Muscle layer of duodenum (tissue), 2 donors: ENCODE results near the gene TAGLN.

Source experiments
- H3K27ac ChIP-seq: one replicate; pipeline ENCODE4 v1.7.0; 2013; ENCODE audit warnings: mild to moderate bottlenecking, low read length
- H3K27me3 ChIP-seq: one replicate; pipeline ENCODE4 v1.7.0; 2013; ENCODE audit warnings: low read depth, mild to moderate bottlenecking, control low read depth, low read length
- H3K36me3 ChIP-seq, 2 donors: one replicate each; pipeline ENCODE4 v1.7.0; 2013; ENCODE audit warnings: low read length in 2 of 2, control low read depth in 1 of 2, mild to moderate bottlenecking in 1 of 2; ENCODE audit not compliant: insufficient read depth in 2 of 2, control insufficient read depth in 1 of 2
- H3K4me1 ChIP-seq, 2 donors: one replicate each; pipeline ENCODE4 v1.7.0; 2013; ENCODE audit warnings: low read length in 2 of 2, mild to moderate bottlenecking in 2 of 2, control low read depth in 1 of 2, moderate library complexity in 1 of 2; ENCODE audit not compliant: insufficient read depth in 2 of 2, control insufficient read depth in 1 of 2
- H3K4me3 ChIP-seq, 2 donors: one replicate each; pipeline ENCODE4 v1.7.0; 2013; ENCODE audit warnings: low read length in 2 of 2, low read depth in 1 of 2, mild to moderate bottlenecking in 1 of 2
- H3K9me3 ChIP-seq, 2 donors: one replicate each; pipeline ENCODE4 v1.7.0; 2013; ENCODE audit warnings: low read length in 2 of 2, control low read depth in 1 of 2, mild to moderate bottlenecking in 1 of 2; ENCODE audit not compliant: control insufficient read depth in 1 of 2
- donor health status: healthy.

TAGLN gene

GRCh38 chr11:117199053-117199915 is at the start of gene TAGLN:
Gene TAGLN, plus strand, starts transcription at chr11:117199370. Its CDS starts 3,644 bp downstream, at chr11:117203014.
- Histone ChIP-seq H3K4me1 (peaks cover 8 to 29% of the 10 kb centered on the region in 2 donors), H3K27me3 (no peaks in the 10 kb centered on the region), H3K36me3 (peaks cover 22 to 24% of the 10 kb centered on the region in 2 donors), H3K27ac (peak within 1 kb of the TSS; percentile 98), H3K9me3 (no peaks in the 10 kb centered on the region), H3K4me3 (peak within 1 kb of the TSS; percentile 88 to 90)

GRCh38 chr11:117152066-117152465 is 47.1 kb upstream of the TAGLN start:
- no peak overlapping the region for H3K4me3 ChIP-seq
- H3K36me3 ChIP-seq: peaks cover 0 to 7% of the 10 kb centered on the region in 2 donors
- H3K27me3 ChIP-seq: no peaks in the 10 kb centered on the region
- peaks cover 0 to 16% of the 10 kb centered on the region in 2 donors for H3K4me1 ChIP-seq
- H3K27ac ChIP-seq: no peak overlapping the region
- H3K9me3 ChIP-seq: no peaks in the 10 kb centered on the region

- H3K4me3 ChIP-seq: no peak overlapping the region
- H3K4me1 ChIP-seq: peaks cover 0 to 8% of the 10 kb centered on the region in 2 donors
- peaks cover 0 to 7% of the 10 kb centered on the region in 2 donors for H3K36me3 ChIP-seq
- H3K27ac ChIP-seq: no peak overlapping the region
- no peaks in the 10 kb centered on the region for H3K27me3 ChIP-seq
- no peaks in the 10 kb centered on the region for H3K9me3 ChIP-seq
Measured at GRCh38 chr11:117154468-117154867, 44.7 kb upstream of the TAGLN start.

- Histone ChIP-seq H3K27ac (no peak overlapping the region), H3K4me1 (no peaks in the 10 kb centered on the region), H3K4me3 (no peak overlapping the region), H3K36me3 (peaks cover 8 to 22% of the 10 kb centered on the region in 2 donors), H3K9me3 (no peaks in the 10 kb centered on the region), H3K27me3 (no peaks in the 10 kb centered on the region)
Measured at GRCh38 chr11:117157507-117157906, 41.7 kb upstream of the TAGLN start.

GRCh38 chr11:117159892-117160291 is 39.3 kb upstream of the TAGLN start:
- Histone ChIP-seq H3K27ac (no peak overlapping the region), H3K4me3 (no peak overlapping the region), H3K36me3 (peaks cover 29 to 36% of the 10 kb centered on the region in 2 donors), H3K4me1 (no peaks in the 10 kb centered on the region), H3K9me3 (no peaks in the 10 kb centered on the region), H3K27me3 (no peaks in the 10 kb centered on the region)

GRCh38 chr11:117160826-117161225 is 38.3 kb upstream of the TAGLN start:
- Histone ChIP-seq H3K4me3 (no peak overlapping the region), H3K36me3 (peaks cover 36 to 40% of the 10 kb centered on the region in 2 donors), H3K27ac (no peak overlapping the region), H3K9me3 (no peaks in the 10 kb centered on the region), H3K27me3 (no peaks in the 10 kb centered on the region), H3K4me1 (no peaks in the 10 kb centered on the region)

GRCh38 chr11:117166491-117166890 is 32.7 kb upstream of the TAGLN start:
- H3K36me3 ChIP-seq: peaks cover 54 to 61% of the 10 kb centered on the region in 2 donors

GRCh38 chr11:117169736-117170135 is 29.4 kb upstream of the TAGLN start:
- peaks cover 31 to 37% of the 10 kb centered on the region in 2 donors for H3K36me3 ChIP-seq
- H3K27ac ChIP-seq: no peak overlapping the region
- peaks cover 0 to 5% of the 10 kb centered on the region in 2 donors for H3K4me1 ChIP-seq
- no peak overlapping the region for H3K4me3 ChIP-seq
- H3K27me3 ChIP-seq: no peaks in the 10 kb centered on the region
- no peaks in the 10 kb centered on the region for H3K9me3 ChIP-seq

More at GRCh38 chr11:117166491-117166890, 32.7 kb upstream of the TAGLN start:
- Histone ChIP-seq H3K4me3 (no peak overlapping the region), H3K27me3 (no peaks in the 10 kb centered on the region), H3K4me1 (no peaks in the 10 kb centered on the region), H3K9me3 (no peaks in the 10 kb centered on the region), H3K27ac (no peak overlapping the region)

- no peaks in the 10 kb centered on the region for H3K9me3 ChIP-seq
- no peak overlapping the region for H3K4me3 ChIP-seq
- H3K27ac ChIP-seq: no peak overlapping the region
- no peaks in the 10 kb centered on the region for H3K27me3 ChIP-seq
- H3K4me1 ChIP-seq: peaks cover 0 to 5% of the 10 kb centered on the region in 2 donors
- H3K36me3 ChIP-seq: peaks cover 31 to 34% of the 10 kb centered on the region in 2 donors
Measured at GRCh38 chr11:117170210-117170609, 29.0 kb upstream of the TAGLN start.

GRCh38 chr11:117171007-117171403 is 28.2 kb upstream of the TAGLN start:
- Histone ChIP-seq H3K27me3 (no peaks in the 10 kb centered on the region), H3K36me3 (peaks cover 27 to 29% of the 10 kb centered on the region in 2 donors), H3K9me3 (no peaks in the 10 kb centered on the region), H3K27ac (no peak overlapping the region), H3K4me3 (no peak overlapping the region), H3K4me1 (peaks cover 0 to 5% of the 10 kb centered on the region in 2 donors)

GRCh38 chr11:117171404-117172061 is 27.6 kb upstream of the TAGLN start:
- H3K4me1 ChIP-seq: peaks cover 0 to 5% of the 10 kb centered on the region in 2 donors
- peaks cover 22 to 23% of the 10 kb centered on the region in 2 donors for H3K36me3 ChIP-seq
- no peaks in the 10 kb centered on the region for H3K27me3 ChIP-seq
- H3K27ac ChIP-seq: no peak overlapping the region
- H3K4me3 ChIP-seq: no peak overlapping the region
- no peaks in the 10 kb centered on the region for H3K9me3 ChIP-seq
